CD14-positive monocyte (primary cell): ENCODE data around the gene CDC14A. TPM values are rescaled to one million over a fixed set of nuclear protein-coding genes. Genes with fewer than 3 reads are reported as not detected.

Experiments used
- DNase-seq, 3 donors: peaks; one replicate each; pipeline ENCODE4 v3.0.0-alpha.2; 2011 to 2022
- H2AFZ ChIP-seq: 2 replicates; pipeline ENCODE4 v1.6.0; 2012; ENCODE audit warnings: mild to moderate bottlenecking, low read depth, low read length, inconsistent platforms; ENCODE audit not compliant: insufficient read depth, poor library complexity, severe bottlenecking
- H3K27ac ChIP-seq, 2 donors: 1 replicate in 1 of 2; 2 replicates in 1 of 2; pipeline ENCODE4 v1.5.1; 2012 to 2013; ENCODE audit warnings: low read length in 2 of 2, control low read depth in 1 of 2, inconsistent platforms in 1 of 2, low read depth in 1 of 2, mild to moderate bottlenecking in 1 of 2
- H3K27me3 ChIP-seq, 2 donors: one replicate each; pipeline versions ENCODE4 v1.6.0 to v1.6.1; 2011 to 2013; ENCODE audit warnings: low read length in 2 of 2; ENCODE audit not compliant: control insufficient read depth in 2 of 2, insufficient read depth in 2 of 2
- H3K36me3 ChIP-seq, 2 donors: replicated peaks in 1 of 2; 1 replicate in 1 of 2; 2 replicates in 1 of 2; pipeline versions ENCODE4 v1.5.1 to v1.6.1; 2012 to 2013; ENCODE audit warnings: low read length in 2 of 2, control low read depth in 1 of 2, inconsistent platforms in 1 of 2, mild to moderate bottlenecking in 1 of 2; ENCODE audit not compliant: insufficient read depth in 2 of 2, control insufficient read depth in 1 of 2
- H3K4me1 ChIP-seq, 2 donors: 1 replicate in 1 of 2; 2 replicates in 1 of 2; pipeline versions ENCODE4 v1.5.1 to v1.6.1; 2012 to 2013; ENCODE audit warnings: low read length in 2 of 2, control low read depth in 1 of 2, inconsistent platforms in 1 of 2, mild to moderate bottlenecking in 1 of 2, moderate library complexity in 1 of 2; ENCODE audit not compliant: insufficient read depth in 2 of 2, control insufficient read depth in 1 of 2
- H3K4me2 ChIP-seq: replicated peaks from 2 replicates; pipeline ENCODE3; 2012; ENCODE audit warnings: low read length, moderate library complexity, mild to moderate bottlenecking; ENCODE audit not compliant: poor library complexity, severe bottlenecking; ENCODE audit errors: extremely low read depth
- H3K4me3 ChIP-seq, 3 experiments: fragments of 200-600 bp in 1 of 3; sonication (generic) in 1 of 3; replicated peaks in 1 of 3; 1 replicate in 2 of 3; 2 replicates in 1 of 3; pipeline ENCODE4 v1.5.1; 2011 to 2013; ENCODE audit warnings: low read length in 3 of 3, mild to moderate bottlenecking in 3 of 3, control low read depth in 2 of 3, low read depth in 2 of 3, inconsistent platforms in 1 of 3, moderate library complexity in 1 of 3
- H3K79me2 ChIP-seq: 2 replicates; pipeline ENCODE4 v1.6.0; 2012; ENCODE audit warnings: mild to moderate bottlenecking, control low read depth, inconsistent platforms, low read length, moderate library complexity; ENCODE audit not compliant: insufficient read depth
- H3K9ac ChIP-seq: 2 replicates; pipeline ENCODE4 v1.6.0; 2017; ENCODE audit warnings: low read length, mild to moderate bottlenecking; ENCODE audit not compliant: insufficient read depth, poor library complexity, severe bottlenecking
- H3K9me3 ChIP-seq, 2 donors: replicated peaks in 1 of 2; 1 replicate in 1 of 2; 2 replicates in 1 of 2; pipeline versions ENCODE4 v1.5.1 to v1.6.1; 2012 to 2013; ENCODE audit warnings: low read length in 2 of 2, control low read depth in 1 of 2; ENCODE audit not compliant: control insufficient read depth in 1 of 2, insufficient read depth in 1 of 2
- H4K20me1 ChIP-seq: 2 replicates; pipeline ENCODE4 v1.6.0; 2012; ENCODE audit warnings: mild to moderate bottlenecking, low read length, control low read depth, moderate library complexity; ENCODE audit not compliant: insufficient read depth
- H3K27ac Mint-ChIP-seq, 7 donors: one replicate each; pipeline ENCODE4 v1.8.0; 2020; ENCODE audit warnings: mild to moderate bottlenecking in 7 of 7, mixed read lengths in 7 of 7, moderate library complexity in 6 of 7, inconsistent platforms in 2 of 7
- H3K27me3 Mint-ChIP-seq, 3 donors: one replicate each; pipeline ENCODE4 v1.8.0; 2021 to 2022; ENCODE audit warnings: low read depth in 3 of 3, mild to moderate bottlenecking in 3 of 3, mixed read lengths in 3 of 3, moderate library complexity in 3 of 3, inconsistent platforms in 1 of 3
- H3K36me3 Mint-ChIP-seq, 2 donors: one replicate each; pipeline ENCODE4 v1.8.0; 2020; ENCODE audit warnings: mixed read lengths in 2 of 2, inconsistent platforms in 1 of 2, mild to moderate bottlenecking in 1 of 2
- H3K4me1 Mint-ChIP-seq: one replicate; pipeline ENCODE4 v1.8.0; 2020; ENCODE audit warnings: mild to moderate bottlenecking, mixed read lengths
- H3K4me3 Mint-ChIP-seq, 2 donors: one replicate each; pipeline ENCODE4 v1.8.0; 2020; ENCODE audit warnings: mild to moderate bottlenecking in 2 of 2, mixed read lengths in 2 of 2, moderate library complexity in 1 of 2
- H3K9me3 Mint-ChIP-seq, 7 donors: one replicate each; pipeline ENCODE4 v1.8.0; 2020 to 2022; ENCODE audit warnings: mixed read lengths in 7 of 7, mild to moderate bottlenecking in 6 of 7, moderate library complexity in 6 of 7, inconsistent platforms in 2 of 7
- CTCF ChIP-seq: fragments of 200-600 bp; IDR thresholded peaks from one replicate; pipeline ENCODE4 v1.8.0; 2022; ENCODE audit warnings: antibody characterized with exemption, mild to moderate bottlenecking
- WGBS: methylation state at CpG from one replicate; pipeline ENCODE4 v1.1.5; 2013; ENCODE audit warnings: missing lambda C conversion rate; ENCODE audit not compliant: insufficient coverage; 5-methylcytosine and 5-hydroxymethylcytosine counted together
- intact Hi-C, 2 donors: fragments of 100-400 bp; cut with micrococcal nuclease; formaldehyde crosslinking; loops; one replicate each; pipeline versions ENCODE4 v1.15.0 to v1.15.1; 2023
- polyA plus RNA-seq, 3 donors: library from polyadenylated mRNA; depleted of rRNA in 1 of 3; unstranded in 2 of 3; stranded (reverse) in 1 of 3; fragments of 300-500 nt in 2 of 3; fragments of >200 nt in 1 of 3; fragmentation: Illumina TruSeq in 2 of 3; gene quantifications; 1 replicate in 2 of 3; 2 replicates in 1 of 3; pipeline ENCODE4 v1.2.3, GENCODE V29; 2012 to 2021

CDC14A gene
- polyA plus RNA-seq, 3 donors: 4.2 to 9.2 (median 6.1) TPM

GRCh38 chr1:100431954-100432353, 79.6 kb downstream of the CDC14A start:
- no peak overlapping the region for H3K27ac ChIP-seq
- no peaks in the 10 kb centered on the region for H3K27me3 ChIP-seq
- H3K4me3 ChIP-seq: no peak overlapping the region
- no peak overlapping the region for H3K4me2 ChIP-seq
- H3K9me3 ChIP-seq: no peaks in the 10 kb centered on the region
- peaks cover 22% of the 10 kb centered on the region for H3K79me2 ChIP-seq
- Mint-ChIP-seq H3K4me3 (no peak overlapping the region), H3K27me3 (no peaks in the 10 kb centered on the region), H3K27ac (peak overlapping the region in 1 of 7 donors; percentile 27), H3K4me1 (peaks cover 2% of the 10 kb centered on the region), H3K9me3 (no peaks in the 10 kb centered on the region), H3K36me3 (peaks cover 35 to 60% of the 10 kb centered on the region in 2 donors)
- H3K9ac ChIP-seq: no peak overlapping the region
- intact Hi-C loops: no loop called here
- no peak overlapping the region for H2AFZ ChIP-seq
- no peaks in the 10 kb centered on the region for H3K4me1 ChIP-seq
- no peak for TF ChIP-seq CTCF
- no peaks in the 10 kb centered on the region for H4K20me1 ChIP-seq
- WGBS: no CpG with 5 or more reads among the region's 2 CpGs
- no peak for DNase-seq
- peaks cover 7 to 49% of the 10 kb centered on the region in 2 donors for H3K36me3 ChIP-seq

- H3K9me3 Mint-ChIP-seq: no peaks in the 10 kb centered on the region
- H3K27me3 Mint-ChIP-seq: no peaks in the 10 kb centered on the region
- Histone ChIP-seq H3K9ac (no peak overlapping the region), H3K36me3 (peaks cover 4 to 43% of the 10 kb centered on the region in 2 donors), H3K4me1 (no peaks in the 10 kb centered on the region), H3K79me2 (peaks cover 22% of the 10 kb centered on the region), H3K27ac (no peak overlapping the region), H3K4me3 (no peak overlapping the region), H2AFZ (no peak overlapping the region), H3K27me3 (no peaks in the 10 kb centered on the region), H3K4me2 (no peak overlapping the region), H4K20me1 (no peaks in the 10 kb centered on the region), H3K9me3 (no peaks in the 10 kb centered on the region)
- H3K4me3 Mint-ChIP-seq: no peak overlapping the region
- H3K27ac Mint-ChIP-seq: no peak overlapping the region
- peaks cover 2% of the 10 kb centered on the region for H3K4me1 Mint-ChIP-seq
- no peak for DNase-seq
- peaks cover 30 to 54% of the 10 kb centered on the region in 2 donors for H3K36me3 Mint-ChIP-seq
- no peak for TF ChIP-seq CTCF
- intact Hi-C loops: no loop called here
- no CpG with 5 or more reads among the region's 1 CpG for WGBS
Observed at GRCh38 chr1:100433563-100433962, 81.3 kb downstream of the CDC14A start.
